ENCODE measurements around the gene SLC25A18. TPM values are rescaled to one million over a fixed set of nuclear protein-coding genes. Genes with fewer than 3 reads are reported as not detected.

SLC25A18 gene
- total and polyA plus RNA-seq, 2 of the 4 experiments (the other 2 are of a cell fraction): 0.05 TPM; not detected in 1

GRCh38 chr22:17588606-17589005 is 25.3 kb downstream of the SLC25A18 start:
- CTCF ChIA-PET: interaction anchor here (1.2 kb wide), 1 partner anchor 18 kb away, joined by 3 read pairs; no protein-coding TSS in a partner anchor
- BruUV-seq (replicated peaks): no TSS peak

More at GRCh38 chr22:17588606-17589005, 25.3 kb downstream of the SLC25A18 start:
- no CpG with 5 or more reads among the region's 11 CpGs for WGBS, 2 experiments (ENCODE audit: extremely low coverage in 2 of 2, insufficient read length in 1 of 2)
- no peak overlapping the region for H3K27ac ChIP-seq (ENCODE audit: insufficient read depth, low read length)
- H4K8ac ChIP-seq (ENCODE audit: low read depth in 2 of 2, low read length in 2 of 2): no peak overlapping the region
- dilution Hi-C loops (cut with HindIII; ENCODE audit: low sequenced_read_pairs, unreplicated experiment): no loop called here
- H3K4me3 ChIP-seq (ENCODE audit: insufficient read depth, low read depth, low read length): no peak overlapping the region
- H3K14ac ChIP-seq (replicated peaks; ENCODE audit: low read depth, low read length): no peak overlapping the region
- H3K27me3 ChIP-seq (ENCODE audit: control insufficient read depth, insufficient read depth, low read length): no peaks in the 10 kb centered on the region
- no peak overlapping the region for H2BK120ac ChIP-seq (ENCODE audit: low read depth, low read length)
- no peak for ATAC-seq (ENCODE audit: low read depth)
- no peaks in the 10 kb centered on the region for H3K9me3 ChIP-seq (ENCODE audit: control insufficient read depth, insufficient read depth, low read length)
- TF ChIP-seq MAZ (IDR thresholded peaks at IDR 0.05; ENCODE audit: borderline replicate concordance, low read depth, low read length): no peak
- no peak for TF ChIP-seq MAFK (IDR thresholded peaks at IDR 0.05; ENCODE audit: low read depth, low read length)
- TF ChIP-seq RCOR1 (IDR thresholded peaks at IDR 0.05; ENCODE audit: insufficient replicate concordance, low read length): no peak
- no peak for TF ChIP-seq ELK1 (IDR thresholded peaks at IDR 0.05; ENCODE audit: borderline replicate concordance, low read depth, low read length)
- TF ChIP-seq MXI1 (IDR thresholded peaks at IDR 0.05; ENCODE audit: borderline replicate concordance, low read depth, low read length): no peak
- TF ChIP-seq CHD1 (IDR thresholded peaks at IDR 0.05; ENCODE audit: low read depth, low read length): no peak
- no peak for TF ChIP-seq FOS (IDR thresholded peaks at IDR 0.05; ENCODE audit: low read depth, low read length)
- no peak for TF ChIP-seq POLR2A (IDR thresholded peaks at IDR 0.05; ENCODE audit: low read depth, low read length)
- no peak for TF ChIP-seq BHLHE40 (IDR thresholded peaks at IDR 0.05; ENCODE audit: low read depth, low read length)
- H3K4ac ChIP-seq (ENCODE audit: low read depth, low read length): no peak overlapping the region
- H2BK20ac ChIP-seq (ENCODE audit: low read depth, low read length): no peak overlapping the region
- H2BK15ac ChIP-seq (ENCODE audit: low read depth, low read length): no peak overlapping the region
- H3K18ac ChIP-seq (ENCODE audit: low read depth, low read length): no peak overlapping the region
- no peak for DNase-seq
- H3K36me3 ChIP-seq (ENCODE audit: control insufficient read depth, insufficient read depth, low read length): peaks cover 26% of the 10 kb centered on the region
- no peak overlapping the region for H3K23ac ChIP-seq (ENCODE audit: low read depth, low read length)
- in situ Hi-C loops (cut with MboI; ENCODE audit: low sequenced_read_pairs): no loop called here
- H3K4me2 ChIP-seq (ENCODE audit: low read depth, low read length): no peak overlapping the region
- no peak overlapping the region for H2AK9ac ChIP-seq (replicated peaks; ENCODE audit: low read depth, low read length, poor library complexity)
- no peak overlapping the region for H3K56ac ChIP-seq (ENCODE audit: extremely low read depth, insufficient read depth, low read length)
- intact Hi-C loops (cut with micrococcal nuclease): loop anchor here (5.0 kb wide), 1 partner anchor 64 kb away; no protein-coding TSS in a partner anchor
- no peak overlapping the region for H3K9ac ChIP-seq (ENCODE audit: low read depth, low read length)
- POLR2A ChIA-PET (ENCODE audit: unreplicated experiment): no interaction called here
- no peak overlapping the region for H2AFZ ChIP-seq (replicated peaks; ENCODE audit: low read length, poor library complexity)
- no peak overlapping the region for H4K91ac ChIP-seq (ENCODE audit: insufficient read depth, low read depth, low read length)
- H3K79me1 ChIP-seq (ENCODE audit: low read depth in 1 of 2, low read length in 2 of 2): no peaks in the 10 kb centered on the region
- H4K5ac ChIP-seq (ENCODE audit: low read depth, low read length): no peak overlapping the region
- no peak overlapping the region for H2BK5ac ChIP-seq (ENCODE audit: low read depth, low read length, poor library complexity, severe bottlenecking)
- H3K4me1 ChIP-seq (ENCODE audit: control insufficient read depth, insufficient read depth, low read length): no peaks in the 10 kb centered on the region
- no peak overlapping the region for H2AK5ac ChIP-seq (ENCODE audit: low read depth, low read length)
- no peaks in the 10 kb centered on the region for H3K9me1 ChIP-seq (ENCODE audit: insufficient read depth, low read length)
- H4K20me1 ChIP-seq (ENCODE audit: insufficient read depth, low read length): no peaks in the 10 kb centered on the region

All from IMR-90 (cell line).